ENCODE data around the gene CELF5.

Gene CELF5

DNA sequence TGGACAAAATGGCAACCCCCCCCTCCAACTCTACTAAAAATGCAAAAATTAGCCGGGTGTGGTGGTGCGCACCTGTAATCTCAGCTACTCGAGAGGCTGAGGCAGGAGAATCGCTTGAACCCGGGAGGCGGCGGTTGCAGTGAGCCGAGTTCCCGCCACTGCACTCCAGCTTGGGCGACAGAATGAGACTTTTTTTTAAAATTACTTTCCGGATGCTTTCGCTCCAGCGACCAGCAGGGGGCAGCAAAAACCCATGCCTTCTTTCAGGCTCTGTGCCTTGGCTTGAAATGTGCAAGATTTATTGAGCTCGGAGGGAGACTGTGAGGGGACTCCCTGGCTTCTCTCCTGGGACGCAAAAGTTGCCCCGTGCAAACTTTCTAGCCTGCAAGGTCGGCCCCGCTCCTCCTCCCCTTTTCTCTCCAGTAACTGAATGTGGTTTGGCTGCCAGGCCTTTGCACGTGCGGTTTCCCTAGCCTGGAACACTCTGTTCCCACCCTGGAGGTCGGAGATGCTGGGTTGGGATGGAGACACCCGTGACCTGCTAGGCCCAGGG, 80.5 kb downstream of the CELF5 start:
- Histone ChIP-seq H3K4me1 (ENCODE audit: insufficient read depth, poor library complexity, severe bottlenecking) (no peaks in the 10 kb centered on the region), H3K27me3 (ENCODE audit: insufficient read depth, poor library complexity, severe bottlenecking) (no peaks in the 10 kb centered on the region), H3K9me3 (ENCODE audit: severe bottlenecking) (no peaks in the 10 kb centered on the region), H3K36me3 (ENCODE audit: low read depth) (no peaks in the 10 kb centered on the region), H3K27ac (ENCODE audit: poor library complexity, severe bottlenecking) (no peak overlapping the region), H3K4me3 (ENCODE audit: severe bottlenecking) (no peak overlapping the region)
- TF ChIP-seq, protein P1, sequence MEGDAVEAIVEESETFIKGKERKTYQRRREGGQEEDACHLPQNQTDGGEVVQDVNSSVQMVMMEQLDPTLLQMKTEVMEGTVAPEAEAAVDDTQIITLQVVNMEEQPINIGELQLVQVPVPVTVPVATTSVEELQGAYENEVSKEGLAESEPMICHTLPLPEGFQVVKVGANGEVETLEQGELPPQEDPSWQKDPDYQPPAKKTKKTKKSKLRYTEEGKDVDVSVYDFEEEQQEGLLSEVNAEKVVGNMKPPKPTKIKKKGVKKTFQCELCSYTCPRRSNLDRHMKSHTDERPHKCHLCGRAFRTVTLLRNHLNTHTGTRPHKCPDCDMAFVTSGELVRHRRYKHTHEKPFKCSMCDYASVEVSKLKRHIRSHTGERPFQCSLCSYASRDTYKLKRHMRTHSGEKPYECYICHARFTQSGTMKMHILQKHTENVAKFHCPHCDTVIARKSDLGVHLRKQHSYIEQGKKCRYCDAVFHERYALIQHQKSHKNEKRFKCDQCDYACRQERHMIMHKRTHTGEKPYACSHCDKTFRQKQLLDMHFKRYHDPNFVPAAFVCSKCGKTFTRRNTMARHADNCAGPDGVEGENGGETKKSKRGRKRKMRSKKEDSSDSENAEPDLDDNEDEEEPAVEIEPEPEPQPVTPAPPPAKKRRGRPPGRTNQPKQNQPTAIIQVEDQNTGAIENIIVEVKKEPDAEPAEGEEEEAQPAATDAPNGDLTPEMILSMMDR (IDR thresholded peaks at IDR 0.05; ENCODE audit: poor library complexity, severe bottlenecking): peak; percentile 87
- DNase-seq (ENCODE audit: low spot score) (no peak), ATAC-seq (ENCODE audit: low read depth) (0 out of 3 replicates have a peak, but pooled peaks have one; percentile 29)

DNA sequence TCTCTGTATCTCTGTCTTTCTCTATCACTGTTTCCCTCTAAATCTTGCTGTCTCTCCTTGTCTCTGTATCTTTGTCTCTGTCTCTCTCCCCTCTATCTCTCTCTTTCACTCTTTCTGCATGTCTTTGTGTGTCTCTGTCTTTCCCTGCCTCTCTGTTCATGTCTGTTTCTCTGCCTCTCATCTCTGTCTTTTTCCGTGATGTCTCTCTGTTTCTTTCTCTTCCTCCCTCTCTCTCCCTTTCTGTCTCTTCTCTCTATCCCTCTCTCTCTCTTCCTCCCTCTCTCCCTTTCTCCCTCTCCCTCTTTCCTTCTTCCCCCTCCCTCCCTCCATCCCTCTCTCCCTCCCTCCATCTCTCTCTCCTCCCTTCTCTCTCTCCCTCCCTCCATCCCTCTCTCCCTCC, 85.3 kb downstream of the CELF5 start:
- ATAC-seq (ENCODE audit: low read depth) (no peak), DNase-seq (ENCODE audit: low spot score) (no peak)
- no peaks in the 10 kb centered on the region for H3K36me3 ChIP-seq (ENCODE audit: low read depth)
- H3K27ac ChIP-seq (ENCODE audit: poor library complexity, severe bottlenecking): no peak overlapping the region
- H3K9me3 ChIP-seq (ENCODE audit: severe bottlenecking): no peaks in the 10 kb centered on the region
- H3K4me1 ChIP-seq (ENCODE audit: insufficient read depth, poor library complexity, severe bottlenecking): no peaks in the 10 kb centered on the region
- TF ChIP-seq, protein P1 (IDR thresholded peaks at IDR 0.05; ENCODE audit: poor library complexity, severe bottlenecking): no peak
- no peak overlapping the region for H3K4me3 ChIP-seq (ENCODE audit: severe bottlenecking)
- no peaks in the 10 kb centered on the region for H3K27me3 ChIP-seq (ENCODE audit: insufficient read depth, poor library complexity, severe bottlenecking)

DNA sequence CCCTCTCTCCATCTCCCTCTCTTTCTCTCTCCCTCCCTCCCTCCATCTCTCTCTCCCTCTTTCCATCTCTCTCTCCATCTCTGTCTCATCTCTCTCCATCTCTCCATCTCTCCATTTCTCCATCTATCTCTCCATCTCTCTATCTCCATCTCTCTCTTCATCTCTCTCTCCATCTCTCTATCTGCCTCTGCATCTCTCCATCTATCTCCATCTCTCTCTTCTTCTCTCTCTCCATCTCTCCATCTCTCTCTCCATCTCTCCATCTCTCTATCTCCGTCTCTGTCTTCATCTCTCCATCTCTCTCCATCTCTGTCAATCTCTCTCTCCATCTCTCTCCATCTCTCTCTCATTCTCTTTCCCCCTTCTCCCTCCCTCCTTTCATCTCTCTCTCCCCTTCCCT, 85.8 kb downstream of the CELF5 start:
- H3K4me1 ChIP-seq (ENCODE audit: insufficient read depth, poor library complexity, severe bottlenecking): no peaks in the 10 kb centered on the region
- H3K27ac ChIP-seq (ENCODE audit: poor library complexity, severe bottlenecking): no peak overlapping the region
- no peak for DNase-seq (ENCODE audit: low spot score)
- no peaks in the 10 kb centered on the region for H3K9me3 ChIP-seq (ENCODE audit: severe bottlenecking)
- ATAC-seq (ENCODE audit: low read depth): no peak
- no peaks in the 10 kb centered on the region for H3K36me3 ChIP-seq (ENCODE audit: low read depth)
- TF ChIP-seq, protein P1 (IDR thresholded peaks at IDR 0.05; ENCODE audit: poor library complexity, severe bottlenecking): no peak
- H3K27me3 ChIP-seq (ENCODE audit: insufficient read depth, poor library complexity, severe bottlenecking): no peaks in the 10 kb centered on the region
- H3K4me3 ChIP-seq (ENCODE audit: severe bottlenecking): no peak overlapping the region

DNA sequence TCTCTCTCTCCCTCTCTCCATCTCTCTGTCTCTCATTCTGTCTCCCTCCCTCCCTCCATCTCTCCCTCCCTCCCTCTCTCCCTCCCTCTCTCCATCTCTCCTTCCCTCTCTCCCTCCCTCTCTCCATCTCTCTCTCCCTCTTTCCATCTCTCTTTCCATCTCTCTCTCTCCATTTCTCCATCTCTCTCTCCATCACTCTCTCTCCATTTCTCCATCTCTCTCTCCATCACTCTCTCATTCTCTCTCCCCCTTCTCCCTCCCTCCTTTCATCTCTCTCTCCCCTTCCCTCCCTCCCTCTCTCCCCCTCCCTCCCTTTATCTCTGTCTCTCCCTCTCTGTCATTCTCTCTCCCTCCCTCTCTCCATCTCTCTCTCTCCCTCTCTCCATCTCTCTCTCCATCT, 86.2 kb downstream of the CELF5 start:
- DNase-seq (ENCODE audit: low spot score): no peak
- no peaks in the 10 kb centered on the region for H3K9me3 ChIP-seq (ENCODE audit: severe bottlenecking)
- no peak for ATAC-seq (ENCODE audit: low read depth)
- TF ChIP-seq, protein P1 (IDR thresholded peaks at IDR 0.05; ENCODE audit: poor library complexity, severe bottlenecking): no peak
- no peaks in the 10 kb centered on the region for H3K27me3 ChIP-seq (ENCODE audit: insufficient read depth, poor library complexity, severe bottlenecking)
- no peaks in the 10 kb centered on the region for H3K4me1 ChIP-seq (ENCODE audit: insufficient read depth, poor library complexity, severe bottlenecking)
- no peaks in the 10 kb centered on the region for H3K36me3 ChIP-seq (ENCODE audit: low read depth)
- H3K27ac ChIP-seq (ENCODE audit: poor library complexity, severe bottlenecking): no peak overlapping the region
- no peak overlapping the region for H3K4me3 ChIP-seq (ENCODE audit: severe bottlenecking)

DNA sequence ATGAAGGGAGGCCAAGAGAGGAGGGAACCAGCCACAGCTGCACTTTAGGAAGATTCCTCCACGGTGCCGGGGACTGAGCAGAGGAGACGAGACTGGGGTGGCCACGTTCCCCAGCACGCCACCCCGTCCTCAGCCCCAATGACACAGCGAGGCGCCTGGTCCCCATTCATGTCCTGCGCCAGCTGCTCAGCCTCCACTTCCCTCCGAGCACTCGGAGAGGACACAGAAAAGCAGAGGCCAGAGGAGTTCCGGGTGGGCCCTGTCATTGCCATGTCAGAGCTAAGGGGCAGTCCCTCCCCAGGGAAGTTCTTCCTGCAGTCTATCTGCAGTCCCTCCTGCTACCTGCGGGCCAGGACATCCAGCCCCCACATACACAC, 88.7 kb downstream of the CELF5 start:
- TF ChIP-seq, protein P1 (IDR thresholded peaks at IDR 0.05; ENCODE audit: poor library complexity, severe bottlenecking): no peak
- DNase-seq (ENCODE audit: low spot score) (no peak), ATAC-seq (ENCODE audit: low read depth) (no peak)
- no peaks in the 10 kb centered on the region for H3K9me3 ChIP-seq (ENCODE audit: severe bottlenecking)
- no peaks in the 10 kb centered on the region for H3K36me3 ChIP-seq (ENCODE audit: low read depth)
- H3K4me1 ChIP-seq (ENCODE audit: insufficient read depth, poor library complexity, severe bottlenecking): no peaks in the 10 kb centered on the region
- H3K27ac ChIP-seq (ENCODE audit: poor library complexity, severe bottlenecking): no peak overlapping the region
- H3K4me3 ChIP-seq (ENCODE audit: severe bottlenecking): no peak overlapping the region
- H3K27me3 ChIP-seq (ENCODE audit: insufficient read depth, poor library complexity, severe bottlenecking): no peaks in the 10 kb centered on the region

Data from RWPE2 (cell line).